Adrenal gland (tissue), 5 donors: ENCODE measurements around the gene TMEM97.

Source experiments
- POLR2A ChIP-seq, 2 donors: fragments of 450-650 bp; IDR thresholded peaks; one replicate each; pipeline ENCODE4 v1.6.1; 2017; ENCODE audit warnings: antibody characterized with exemption in 2 of 2, mild to moderate bottlenecking in 2 of 2, moderate library complexity in 1 of 2
- TF ChIP-seq, protein P1 (sequence below), 6 experiments: fragments of 450-650 bp in 4 of 6; fragments of 200-600 bp in 2 of 6; sonication (generic) in 1 of 6; IDR thresholded peaks; 1 replicate in 5 of 6; 2 replicates in 1 of 6; pipeline versions ENCODE4 v1.5.1 to v1.8.0; 2016 to 2021; ENCODE audit warnings: antibody characterized with exemption in 6 of 6, mild to moderate bottlenecking in 2 of 6, moderate library complexity in 1 of 6
- donor health status: DM: no; HTN: no; CAD: no.

DNA sequence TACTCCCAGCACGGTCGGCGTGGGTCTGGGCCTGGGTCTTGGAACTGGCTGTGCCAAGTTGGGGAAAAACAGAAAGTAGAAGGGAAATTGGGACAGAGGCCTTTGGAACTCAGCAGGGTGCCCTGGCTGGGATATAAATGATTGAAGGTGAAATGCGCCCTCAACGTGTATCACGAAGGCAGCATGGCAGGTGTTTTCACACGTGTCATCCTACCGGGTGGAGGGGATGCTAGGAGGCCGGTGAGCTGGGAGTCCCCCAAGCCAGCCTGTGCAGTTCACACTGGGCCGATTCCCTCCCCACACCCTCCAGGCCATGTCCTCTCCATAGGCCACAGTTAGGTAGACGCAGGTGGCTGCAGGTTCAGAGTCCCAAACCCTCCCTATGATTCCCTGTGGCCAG lies 22.5 kb downstream of the TMEM97 start:
- no peak for TF ChIP-seq POLR2A (IDR thresholded peaks at IDR 0.05)
- TF ChIP-seq, protein P1, sequence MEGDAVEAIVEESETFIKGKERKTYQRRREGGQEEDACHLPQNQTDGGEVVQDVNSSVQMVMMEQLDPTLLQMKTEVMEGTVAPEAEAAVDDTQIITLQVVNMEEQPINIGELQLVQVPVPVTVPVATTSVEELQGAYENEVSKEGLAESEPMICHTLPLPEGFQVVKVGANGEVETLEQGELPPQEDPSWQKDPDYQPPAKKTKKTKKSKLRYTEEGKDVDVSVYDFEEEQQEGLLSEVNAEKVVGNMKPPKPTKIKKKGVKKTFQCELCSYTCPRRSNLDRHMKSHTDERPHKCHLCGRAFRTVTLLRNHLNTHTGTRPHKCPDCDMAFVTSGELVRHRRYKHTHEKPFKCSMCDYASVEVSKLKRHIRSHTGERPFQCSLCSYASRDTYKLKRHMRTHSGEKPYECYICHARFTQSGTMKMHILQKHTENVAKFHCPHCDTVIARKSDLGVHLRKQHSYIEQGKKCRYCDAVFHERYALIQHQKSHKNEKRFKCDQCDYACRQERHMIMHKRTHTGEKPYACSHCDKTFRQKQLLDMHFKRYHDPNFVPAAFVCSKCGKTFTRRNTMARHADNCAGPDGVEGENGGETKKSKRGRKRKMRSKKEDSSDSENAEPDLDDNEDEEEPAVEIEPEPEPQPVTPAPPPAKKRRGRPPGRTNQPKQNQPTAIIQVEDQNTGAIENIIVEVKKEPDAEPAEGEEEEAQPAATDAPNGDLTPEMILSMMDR (IDR thresholded peaks at IDR 0.05): no peak
